Karpas-422 (cell line): ENCODE results near the gene SPAG6. TPM values are rescaled to one million over a fixed set of nuclear protein-coding genes. Genes with fewer than 3 reads are reported as not detected.

Source experiments
- DNase-seq: peaks from one replicate; pipeline ENCODE4 v3.0.0-alpha.2; 2015
- H2AFZ ChIP-seq: fragments of 200-600 bp; sonication (generic); 2 replicates; pipeline ENCODE4 v1.6.1; 2014; ENCODE audit warnings: antibody characterized with exemption, low read length, mixed read lengths
- H3K27ac ChIP-seq: fragments of 200-600 bp; sonication (generic); 2 replicates; pipeline ENCODE4 v1.5.1; 2014; ENCODE audit warnings: mild to moderate bottlenecking, low read length, moderate library complexity
- H3K27me3 ChIP-seq: fragments of 200-600 bp; sonication (generic); 2 replicates; pipeline ENCODE4 v1.6.1; 2014; ENCODE audit warnings: low read length, mixed read lengths
- H3K36me3 ChIP-seq: fragments of 200-600 bp; sonication (generic); 2 replicates; pipeline ENCODE4 v1.6.1; 2014; ENCODE audit warnings: low read length, mixed read lengths; ENCODE audit not compliant: insufficient read depth
- H3K4me1 ChIP-seq: fragments of 200-600 bp; sonication (generic); 2 replicates; pipeline ENCODE4 v1.6.1; 2014; ENCODE audit warnings: mild to moderate bottlenecking, low read length, mixed read lengths
- H3K4me2 ChIP-seq: fragments of 200-600 bp; sonication (generic); 2 replicates; pipeline ENCODE4 v1.6.1; 2014; ENCODE audit warnings: low read length, low read depth, mild to moderate bottlenecking; ENCODE audit not compliant: poor library complexity, severe bottlenecking
- H3K4me3 ChIP-seq: fragments of 200-600 bp; sonication (generic); 2 replicates; pipeline ENCODE4 v1.5.1; 2014; ENCODE audit warnings: mild to moderate bottlenecking, antibody characterized with exemption, low read length, mixed read lengths
- H3K79me2 ChIP-seq: fragments of 200-600 bp; sonication (generic); 2 replicates; pipeline ENCODE4 v1.6.1; 2014; ENCODE audit warnings: mild to moderate bottlenecking, low read length, mixed read lengths
- H3K9ac ChIP-seq: fragments of 200-600 bp; sonication (generic); 2 replicates; pipeline ENCODE4 v1.6.0; 2014; ENCODE audit warnings: low read length
- H3K9me2 ChIP-seq: fragments of 200-600 bp; sonication (generic), shearing (Covaris generic); replicated peaks from 2 replicates; pipeline ENCODE4 v1.6.0; 2014; ENCODE audit warnings: mild to moderate bottlenecking, low read length, moderate library complexity; ENCODE audit not compliant: insufficient read depth
- H3K9me3 ChIP-seq: fragments of 300-700, 200-600 bp; sonication (generic); 2 replicates; pipeline ENCODE4 v1.6.1; 2014; ENCODE audit warnings: low read length, mixed read lengths
- H4K20me1 ChIP-seq: fragments of 200-600 bp; sonication (generic); 2 replicates; pipeline ENCODE4 v1.6.1; 2014; ENCODE audit warnings: mild to moderate bottlenecking, antibody characterized with exemption, low read length, low read depth; ENCODE audit not compliant: insufficient read depth
- total RNA-seq: library from RNA; depleted of rRNA; stranded (reverse); fragments of >200 nt; shearing (Covaris generic); gene quantifications from 2 replicates; pipeline ENCODE4 v1.2.3, GENCODE V29; 2014; ENCODE audit warnings: low replicate concordance

SPAG6 gene
- total RNA-seq, 1 experiment from 2014 or later, result not detected

- DNase-seq, result no peak
- H3K36me3 ChIP-seq, result no peaks in the 10 kb centered on the region
- H3K4me1 ChIP-seq, result peaks cover 35% of the 10 kb centered on the region
- H3K9ac ChIP-seq, result no peak overlapping the region
- H3K27me3 ChIP-seq, result no peaks in the 10 kb centered on the region; the same call in 1 of the 2 replicates
- no peaks in the 10 kb centered on the region for H4K20me1 ChIP-seq
- H3K9me2 ChIP-seq, result no peaks in the 10 kb centered on the region
- no peak overlapping the region for H3K4me3 ChIP-seq
- no peaks in the 10 kb centered on the region for H3K9me3 ChIP-seq
- H3K79me2 ChIP-seq, result no peaks in the 10 kb centered on the region
- H3K27ac ChIP-seq, result no peak overlapping the region
- H2AFZ ChIP-seq, result no peak overlapping the region
- no peak overlapping the region for H3K4me2 ChIP-seq
Observed at GRCh38 chr10:22341926-22342196, 3.4 kb upstream of the SPAG6 start.

- H3K27me3 ChIP-seq, result no peaks in the 10 kb centered on the region; the same call in 1 of the 2 replicates
- no peaks in the 10 kb centered on the region for H3K36me3 ChIP-seq
- no peak overlapping the region for H3K4me3 ChIP-seq
- no peak overlapping the region for H3K9ac ChIP-seq
- no peaks in the 10 kb centered on the region for H4K20me1 ChIP-seq
- H3K9me3 ChIP-seq, result no peaks in the 10 kb centered on the region
- H3K4me1 ChIP-seq, result peaks cover 35% of the 10 kb centered on the region
- no peak overlapping the region for H3K27ac ChIP-seq
- H3K79me2 ChIP-seq, result no peaks in the 10 kb centered on the region
- no peak for DNase-seq
- no peaks in the 10 kb centered on the region for H3K9me2 ChIP-seq
- no peak overlapping the region for H2AFZ ChIP-seq
- no peak overlapping the region for H3K4me2 ChIP-seq
Observed at GRCh38 chr10:22342421-22342820, 2.9 kb upstream of the SPAG6 start.

- Histone ChIP-seq H3K27me3 (no peaks in the 10 kb centered on the region; the same call in 1 of the 2 replicates), H2AFZ (no peak overlapping the region), H3K36me3 (no peaks in the 10 kb centered on the region), H3K9me2 (no peaks in the 10 kb centered on the region), H3K79me2 (no peaks in the 10 kb centered on the region), H3K27ac (no peak overlapping the region), H3K9me3 (no peaks in the 10 kb centered on the region), H3K9ac (no peak overlapping the region), H3K4me2 (no peak overlapping the region), H4K20me1 (no peaks in the 10 kb centered on the region), H3K4me1 (peaks cover 25% of the 10 kb centered on the region), H3K4me3 (no peak overlapping the region)
- no peak for DNase-seq
Observed at GRCh38 chr10:22343731-22344130, 1.6 kb upstream of the SPAG6 start.

- DNase-seq, result no peak
- no peak overlapping the region for H3K4me3 ChIP-seq
- H2AFZ ChIP-seq, result no peak overlapping the region
- H3K36me3 ChIP-seq, result no peaks in the 10 kb centered on the region
- H3K4me1 ChIP-seq, result peaks cover 21% of the 10 kb centered on the region
- H4K20me1 ChIP-seq, result no peaks in the 10 kb centered on the region
- H3K27ac ChIP-seq, result no peak overlapping the region
- H3K9ac ChIP-seq, result no peak overlapping the region
- no peaks in the 10 kb centered on the region for H3K79me2 ChIP-seq
- H3K27me3 ChIP-seq, result no peaks in the 10 kb centered on the region; the same call in 1 of the 2 replicates
- H3K4me2 ChIP-seq, result no peak overlapping the region
- no peaks in the 10 kb centered on the region for H3K9me2 ChIP-seq
- H3K9me3 ChIP-seq, result no peaks in the 10 kb centered on the region
Observed at GRCh38 chr10:22344249-22344648, 1.0 kb upstream of the SPAG6 start.

GRCh38 chr10:22344781-22345300 is 455 bp upstream of the SPAG6 start:
- Histone ChIP-seq H3K9ac (no peak overlapping the region), H2AFZ (no peak overlapping the region), H3K9me2 (no peaks in the 10 kb centered on the region), H3K4me2 (no peak overlapping the region), H3K4me3 (no peak overlapping the region), H3K27ac (no peak overlapping the region), H3K4me1 (peaks cover 16% of the 10 kb centered on the region), H3K27me3 (no peaks in the 10 kb centered on the region; the same call in 1 of the 2 replicates), H4K20me1 (no peaks in the 10 kb centered on the region), H3K79me2 (no peaks in the 10 kb centered on the region), H3K9me3 (no peaks in the 10 kb centered on the region), H3K36me3 (no peaks in the 10 kb centered on the region)
- no peak for DNase-seq

- Histone ChIP-seq H3K79me2 (no peaks in the 10 kb centered on the region), H4K20me1 (no peaks in the 10 kb centered on the region), H3K4me2 (no peak overlapping the region), H3K9me2 (no peaks in the 10 kb centered on the region), H3K36me3 (no peaks in the 10 kb centered on the region), H3K27me3 (no peaks in the 10 kb centered on the region; the same call in 1 of the 2 replicates), H3K9ac (no peak overlapping the region), H3K4me3 (no peak overlapping the region), H2AFZ (no peak overlapping the region), H3K9me3 (no peaks in the 10 kb centered on the region), H3K4me1 (peaks cover 10% of the 10 kb centered on the region), H3K27ac (no peak overlapping the region)
- no peak for DNase-seq
Observed at GRCh38 chr10:22346096-22346661, 883 bp downstream of the SPAG6 start.

- H3K4me3 ChIP-seq, result no peak overlapping the region
- no peaks in the 10 kb centered on the region for H3K27me3 ChIP-seq
- no peaks in the 10 kb centered on the region for H3K9me3 ChIP-seq
- H3K9me2 ChIP-seq, result no peaks in the 10 kb centered on the region
- H3K27ac ChIP-seq, result no peak overlapping the region
- no peak for DNase-seq
- H4K20me1 ChIP-seq, result no peaks in the 10 kb centered on the region
- H3K9ac ChIP-seq, result no peak overlapping the region
- no peaks in the 10 kb centered on the region for H3K4me1 ChIP-seq
- H3K36me3 ChIP-seq, result no peaks in the 10 kb centered on the region
- no peak overlapping the region for H3K4me2 ChIP-seq
- H3K79me2 ChIP-seq, result no peaks in the 10 kb centered on the region
- no peak overlapping the region for H2AFZ ChIP-seq
Observed at GRCh38 chr10:22349755-22350154, 4.5 kb downstream of the SPAG6 start.

GRCh38 chr10:22351131-22351703 is 5.9 kb downstream of the SPAG6 start:
- H3K4me2 ChIP-seq, result no peak overlapping the region
- H3K79me2 ChIP-seq, result no peaks in the 10 kb centered on the region
- H3K4me1 ChIP-seq, result no peaks in the 10 kb centered on the region
- no peak overlapping the region for H2AFZ ChIP-seq
- H3K9me3 ChIP-seq, result no peaks in the 10 kb centered on the region
- H4K20me1 ChIP-seq, result no peaks in the 10 kb centered on the region
- DNase-seq, result no peak
- H3K4me3 ChIP-seq, result no peak overlapping the region
- no peak overlapping the region for H3K9ac ChIP-seq
- no peak overlapping the region for H3K27ac ChIP-seq
- no peaks in the 10 kb centered on the region for H3K27me3 ChIP-seq
- H3K9me2 ChIP-seq, result no peaks in the 10 kb centered on the region
- no peaks in the 10 kb centered on the region for H3K36me3 ChIP-seq
